Putamen (tissue), 1 donor: ENCODE measurements around the gene PNMT.

ENCODE experiments used
- DNase-seq: peaks from one replicate; pipeline ENCODE4 v3.0.0-alpha.2; 2016; ENCODE audit warnings: low spot score

The PNMT gene

GRCh38 chr17:39633570-39634183, 34.6 kb upstream of the PNMT start:
- no peak for DNase-seq

GRCh38 chr17:39634384-39634871, 33.8 kb upstream of the PNMT start:
- DNase-seq = no peak

DNA sequence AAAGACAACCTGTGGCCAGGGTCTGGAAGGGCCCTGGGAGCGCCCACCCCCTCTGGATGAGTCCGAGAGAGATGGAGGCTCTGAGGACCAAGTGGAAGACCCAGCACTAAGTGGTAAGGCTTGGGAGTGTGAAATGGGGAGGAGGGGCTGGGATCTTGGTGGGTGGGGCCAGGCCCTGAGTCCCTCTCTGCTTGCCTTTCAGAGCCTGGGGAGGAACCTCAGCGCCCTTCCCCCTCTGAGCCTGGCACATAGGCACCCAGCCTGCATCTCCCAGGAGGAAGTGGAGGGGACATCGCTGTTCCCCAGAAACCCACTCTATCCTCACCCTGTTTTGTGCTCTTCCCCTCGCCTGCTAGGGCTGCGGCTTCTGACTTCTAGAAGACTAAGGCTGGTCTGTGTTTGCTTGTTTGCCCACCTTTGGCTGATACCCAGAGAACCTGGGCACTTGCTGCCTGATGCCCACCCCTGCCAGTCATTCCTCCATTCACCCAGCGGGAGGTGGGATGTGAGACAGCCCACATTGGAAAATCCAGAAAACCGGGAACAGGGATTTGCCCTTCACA, 32.6 kb upstream of the PNMT start:
- no peak for DNase-seq

- no peak for DNase-seq
These were observed 31.7 kb upstream of the PNMT start for GRCh38 chr17:39636587-39636926.

DNA sequence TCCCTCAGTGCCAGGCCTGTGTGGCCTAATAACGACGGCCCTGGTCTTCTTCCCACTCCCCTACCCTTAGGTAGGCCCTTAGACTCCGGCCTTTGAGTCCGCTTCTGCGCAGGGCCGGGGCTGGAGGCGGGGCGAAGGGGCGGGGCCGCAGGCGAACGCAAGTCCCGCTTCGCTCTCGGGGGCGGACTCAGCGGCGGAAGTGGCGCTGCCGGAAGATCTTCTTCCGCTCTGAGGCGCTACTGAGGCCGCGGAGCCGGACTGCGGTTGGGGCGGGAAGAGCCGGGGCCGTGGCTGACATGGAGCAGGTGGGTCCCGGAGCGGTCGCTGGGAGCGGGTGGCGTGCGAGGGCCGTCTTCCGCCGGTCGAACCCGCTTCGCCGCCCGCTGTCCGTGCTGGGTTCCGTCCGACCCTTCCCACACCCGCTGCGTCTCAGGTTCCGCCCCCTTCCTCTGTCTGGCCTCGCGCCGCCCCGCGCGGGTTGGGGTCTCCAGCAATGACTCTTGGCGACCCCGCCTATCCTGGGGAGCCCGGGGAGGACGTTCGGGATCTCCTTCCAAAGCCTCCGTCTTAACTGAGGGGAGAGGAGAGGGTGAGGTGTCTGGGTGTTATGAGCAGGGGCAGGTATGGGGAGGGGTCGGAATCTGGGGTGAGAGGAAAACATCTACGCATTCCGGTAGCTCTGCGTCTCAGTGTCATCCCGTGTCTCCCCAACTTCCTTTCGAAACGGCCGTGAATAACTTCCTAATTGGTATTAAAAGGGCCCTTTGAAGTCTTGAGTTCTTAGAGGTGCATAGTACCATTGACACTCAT, 31.1 kb upstream of the PNMT start, which contains the start of gene STARD3:
Gene STARD3 (plus strand): TSS at position 218 of the 810 bp plus-strand sequence. CDS start 16,388 bp downstream, outside the sequence.
- DNase-seq = peak; percentile 87

- no peak for DNase-seq
These were observed 29.9 kb upstream of the PNMT start for GRCh38 chr17:39638317-39638716.

GRCh38 chr17:39639043-39639442, 29.2 kb upstream of the PNMT start:
- DNase-seq = no peak

DNA sequence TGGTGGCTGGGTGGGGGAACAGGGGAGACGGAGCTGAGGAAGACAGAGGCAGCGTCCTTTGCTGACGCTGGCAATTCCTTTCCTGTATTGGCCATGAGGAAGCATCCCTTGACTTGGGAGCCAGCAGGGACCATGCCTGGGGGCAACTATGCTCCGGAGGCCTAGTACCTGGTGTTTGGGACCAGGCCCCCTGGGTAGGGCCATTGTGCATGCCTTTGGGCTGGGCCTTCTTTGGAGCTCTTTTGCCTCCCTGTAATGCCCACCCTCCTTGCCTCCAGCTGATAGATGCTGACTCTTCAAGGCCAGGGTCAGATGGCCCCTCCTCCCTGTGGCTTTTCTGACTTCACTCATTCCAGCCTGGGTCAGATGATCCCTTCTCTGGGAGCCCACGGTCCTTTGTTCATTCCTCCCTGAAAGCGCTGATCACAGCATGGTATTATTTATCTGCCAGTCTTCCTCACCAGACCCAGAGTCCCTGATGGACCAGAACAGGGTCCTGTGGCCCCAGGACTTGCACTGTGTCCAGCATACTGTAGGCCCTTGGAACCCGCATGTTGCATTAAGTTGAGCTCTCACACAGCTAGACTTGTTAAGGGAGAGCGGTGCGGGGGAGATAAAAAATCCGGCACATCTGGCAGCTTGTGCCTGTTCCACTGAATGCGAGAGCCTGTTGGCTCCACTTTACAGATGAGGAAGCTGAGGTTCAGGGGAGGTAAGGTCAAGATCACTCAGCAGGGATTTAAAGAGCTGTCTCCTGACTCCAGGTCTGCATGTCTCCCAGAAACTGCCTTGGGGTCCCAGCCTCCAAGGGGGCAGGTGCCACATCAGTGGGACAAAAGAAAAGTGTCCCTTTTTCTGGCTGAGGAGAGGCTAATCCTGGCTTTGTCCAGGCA, 28.4 kb upstream of the PNMT start:
- DNase-seq = no peak

- DNase-seq = no peak
These were observed 27.6 kb upstream of the PNMT start for GRCh38 chr17:39640591-39641031.

GRCh38 chr17:39641097-39641496, 27.2 kb upstream of the PNMT start:
- DNase-seq = no peak

- DNase-seq = no peak
These were observed 26.4 kb upstream of the PNMT start for GRCh38 chr17:39641883-39642282.

DNA sequence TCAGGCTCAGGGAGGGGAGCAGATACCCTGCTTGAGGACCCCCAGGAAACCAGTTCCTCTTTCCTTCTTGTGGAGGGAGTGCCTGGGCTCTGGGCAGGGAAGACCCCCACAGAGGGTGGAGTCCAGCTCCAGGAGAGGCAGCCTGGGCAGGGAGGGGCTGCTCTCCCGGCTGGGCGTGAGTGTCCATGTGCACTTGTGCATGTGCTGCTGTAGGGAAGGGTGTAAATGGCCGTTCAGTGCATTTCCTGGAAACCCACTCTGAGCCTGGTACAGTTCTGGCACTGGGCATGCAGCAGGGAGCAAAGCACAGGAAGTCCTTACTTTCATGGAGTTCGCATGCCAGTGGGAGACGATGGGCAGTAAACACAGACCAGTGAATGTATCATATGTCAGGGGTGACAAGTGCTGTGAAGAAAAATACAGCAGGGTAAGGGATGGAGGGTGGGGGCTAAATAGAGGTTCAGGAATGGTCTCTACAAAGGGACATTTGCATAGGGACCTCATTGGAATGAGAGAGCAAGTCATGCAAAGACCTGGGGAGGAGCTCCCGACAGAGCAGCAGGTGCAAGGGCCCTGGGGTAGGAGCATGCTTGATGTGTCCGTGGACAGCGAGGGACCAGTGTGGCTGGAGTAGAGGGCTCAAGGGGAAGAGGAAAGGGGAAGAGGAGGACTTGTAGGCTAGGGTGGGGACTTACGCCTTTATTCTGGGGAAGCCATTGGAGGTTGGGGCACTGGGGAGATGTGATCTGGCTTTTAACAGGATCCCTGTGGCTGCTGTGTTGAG, 25.8 kb upstream of the PNMT start:
- DNase-seq = no peak

GRCh38 chr17:39643271-39643670, 25.0 kb upstream of the PNMT start:
- DNase-seq = no peak

- DNase-seq = no peak
These were observed 21.0 kb upstream of the PNMT start for GRCh38 chr17:39647256-39647655.

GRCh38 chr17:39648616-39649366, 19.5 kb upstream of the PNMT start:
- no peak for DNase-seq

DNA sequence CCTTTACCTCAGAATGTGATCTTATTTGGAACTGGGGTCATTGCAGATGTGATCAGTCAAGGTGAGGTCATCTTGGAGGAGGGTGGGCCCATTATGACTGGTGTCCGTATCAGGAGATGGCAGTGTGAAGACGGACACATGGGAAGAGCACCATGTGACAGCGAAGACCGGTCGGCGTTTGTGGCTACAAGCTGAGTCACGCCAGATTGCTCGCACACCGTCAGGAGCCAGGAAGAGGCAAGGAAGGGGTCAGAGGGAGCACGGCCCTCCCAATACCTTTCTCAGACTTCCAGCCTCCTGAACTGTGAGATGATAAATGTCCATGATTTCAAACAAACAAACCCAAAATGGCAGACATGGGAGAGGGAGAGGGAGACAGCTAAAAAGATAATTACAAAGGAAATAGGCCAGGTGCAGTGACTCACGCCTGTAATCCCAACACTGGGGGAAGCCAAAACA, 18.1 kb upstream of the PNMT start:
- DNase-seq = no peak

DNA sequence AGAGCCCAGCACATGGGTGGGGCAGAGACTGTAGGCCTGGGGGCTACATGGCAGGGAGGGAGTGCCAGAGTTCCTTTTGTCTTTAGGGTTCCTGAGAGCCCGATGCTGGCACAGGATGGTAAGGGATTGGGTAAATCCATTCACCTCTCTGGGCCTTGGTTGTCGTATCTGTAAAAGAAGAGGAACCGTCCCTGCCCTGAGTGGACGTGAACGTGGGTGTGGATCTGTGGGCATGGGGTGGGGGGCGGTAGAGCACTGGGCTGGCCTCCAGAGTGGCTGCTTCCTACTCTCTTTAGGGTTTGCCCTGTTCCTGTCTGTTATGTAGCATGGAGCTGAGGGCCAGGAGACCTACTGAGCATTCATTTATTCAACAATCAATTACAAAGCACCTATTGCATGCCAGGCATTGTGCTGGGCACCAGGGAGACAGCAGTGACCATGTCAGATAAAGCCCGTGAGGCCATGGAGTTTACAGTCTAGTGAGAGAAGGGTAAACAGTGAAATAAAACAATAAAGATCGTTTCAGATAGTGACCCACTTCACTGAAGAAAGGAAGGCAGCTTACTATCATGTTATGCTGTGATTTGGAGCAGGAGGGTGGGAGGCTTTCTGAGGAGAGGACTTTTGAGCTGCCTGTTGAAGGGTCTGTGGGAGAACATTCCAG, 16.2 kb upstream of the PNMT start:
- no peak for DNase-seq

DNA sequence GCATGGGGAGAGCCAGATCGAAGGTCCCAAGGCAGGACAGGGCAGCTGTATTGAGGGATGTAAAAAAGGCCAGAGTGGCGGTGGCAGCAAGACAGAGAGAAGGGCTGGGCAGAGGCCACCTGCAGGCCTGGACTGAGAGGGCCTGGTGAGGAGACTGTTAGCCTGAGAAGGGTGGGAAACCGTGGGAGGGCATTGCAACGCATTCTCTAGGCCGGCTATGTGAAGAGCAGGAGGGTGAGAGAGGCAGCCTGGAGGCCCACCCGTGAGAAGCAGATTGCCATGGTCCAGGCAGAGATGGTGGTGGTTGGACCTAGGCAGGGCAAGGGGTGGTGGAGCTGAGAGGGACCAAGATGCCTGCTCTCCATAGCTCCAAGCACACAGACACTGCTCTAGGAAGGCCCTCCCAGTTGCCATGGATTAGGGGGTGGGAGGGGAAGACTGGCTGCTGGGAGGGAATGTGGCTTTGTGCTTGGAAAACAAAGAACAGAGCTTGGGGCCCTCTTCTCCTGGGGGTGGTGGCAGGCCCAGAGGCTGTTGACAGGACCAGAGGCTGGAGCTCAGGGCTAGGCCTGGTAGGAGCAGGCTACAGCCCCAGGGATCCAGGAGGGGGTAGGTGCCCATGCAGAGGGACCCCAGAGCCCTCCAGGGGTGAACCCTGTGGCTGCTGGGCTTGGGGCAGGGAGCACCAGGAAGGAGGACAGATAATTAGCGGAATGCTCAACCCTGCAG, 15.5 kb upstream of the PNMT start:
- peak; percentile 84 for DNase-seq

DNA sequence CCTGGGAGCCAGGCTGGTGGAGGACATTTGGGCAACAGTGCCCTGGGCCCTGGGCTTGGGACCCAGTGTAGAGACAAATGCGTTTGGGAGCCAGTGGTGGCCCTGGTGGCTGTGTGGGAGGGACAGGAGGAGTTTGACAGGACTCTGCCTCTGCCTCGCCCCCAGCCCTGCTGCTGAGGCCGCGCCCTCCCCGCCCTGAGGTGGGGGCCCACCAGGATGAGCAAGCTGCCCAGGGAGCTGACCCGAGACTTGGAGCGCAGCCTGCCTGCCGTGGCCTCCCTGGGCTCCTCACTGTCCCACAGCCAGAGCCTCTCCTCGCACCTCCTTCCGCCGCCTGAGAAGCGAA, 15.0 kb upstream of the PNMT start:
- no peak for DNase-seq
